SH-SY5Y (cell line): Measurements from ENCODE around the gene JKAMP.

Experiments
- GATA2 ChIP-seq: IDR thresholded peaks from 2 replicates; pipeline ENCODE4 v1.6.1; 2011; ENCODE audit warnings: mild to moderate bottlenecking, low read depth, low read length
- GATA3 ChIP-seq: IDR thresholded peaks from 2 replicates; pipeline ENCODE4 v1.6.1; 2011; ENCODE audit warnings: low read depth, mild to moderate bottlenecking, low read length, moderate library complexity

- no peak for TF ChIP-seq GATA2
- TF ChIP-seq GATA3, result no peak
Measured at GRCh38 chr14:59482541-59483331, 1.6 kb upstream of the JKAMP start.
